Gastrocnemius medialis (tissue), 4 donors: ENCODE data around the gene SPIB. TPM values are rescaled to one million over a fixed set of nuclear protein-coding genes. Genes with fewer than 3 reads are reported as not detected.
"Not testable (repeated sequence)": the region's sequence is repeated elsewhere in the genome, so short reads cannot be mapped to it uniquely, and the experiment has no call there.

Source experiments
- ATAC-seq, 2 donors: fragments of 150-250 bp; one replicate each; pipeline ENCODE4 v1.9.1; 2016
- DNase-seq, 2 donors: peaks; one replicate each; pipeline ENCODE4 v3.0.0-alpha.2; 2019
- H3K27ac ChIP-seq, 4 donors: fragments of 200-600 bp; sonication (generic); 1 replicate in 1 of 4; 2 replicates in 3 of 4; pipeline ENCODE4 v1.5.1; 2016 to 2018; ENCODE audit warnings: mild to moderate bottlenecking in 2 of 4, moderate library complexity in 1 of 4
- H3K27me3 ChIP-seq, 3 donors: fragments of 200-600 bp; sonication (generic) in 2 of 3; 1 replicate in 1 of 3; 2 replicates in 2 of 3; pipeline versions ENCODE4 v1.5.1 to v1.6.0; 2016 to 2019; ENCODE audit warnings: mild to moderate bottlenecking in 1 of 3, moderate library complexity in 1 of 3
- H3K36me3 ChIP-seq, 2 donors: fragments of 200-600 bp; sonication (generic) in 1 of 2; one replicate each; pipeline ENCODE4 v1.5.1; 2017 to 2018
- H3K4me1 ChIP-seq, 2 donors: fragments of 200-600 bp; sonication (generic) in 1 of 2; one replicate each; pipeline ENCODE4 v1.5.1; 2016 to 2017; ENCODE audit warnings: mild to moderate bottlenecking in 2 of 2
- H3K4me3 ChIP-seq, 4 donors: fragments of 200-600 bp; sonication (generic) in 3 of 4; 1 replicate in 1 of 4; 2 replicates in 3 of 4; pipeline ENCODE4 v1.5.1; 2016 to 2019; ENCODE audit warnings: mild to moderate bottlenecking in 2 of 4
- H3K9me3 ChIP-seq, 3 donors: fragments of 200-600 bp; sonication (generic) in 2 of 3; 1 replicate in 1 of 3; 2 replicates in 2 of 3; pipeline ENCODE4 v1.5.1; 2016 to 2019
- CTCF ChIP-seq, 5 experiments: fragments of 450-650 bp in 3 of 5; fragments of 200-600 bp in 2 of 5; sonication (generic) in 2 of 5; IDR thresholded peaks in 4 of 5; conservative IDR thresholded peaks in 1 of 5; 1 replicate in 4 of 5; 2 replicates in 1 of 5; pipeline ENCODE4 v1.5.1; 2016 to 2019; ENCODE audit warnings: antibody characterized with exemption in 5 of 5, mild to moderate bottlenecking in 3 of 5, moderate library complexity in 3 of 5
- POLR2A ChIP-seq, 2 donors: fragments of 450-650 bp; IDR thresholded peaks; one replicate each; pipeline ENCODE4 v1.6.1; 2017; ENCODE audit warnings: antibody characterized with exemption in 2 of 2, mild to moderate bottlenecking in 2 of 2, moderate library complexity in 2 of 2
- in situ Hi-C, 4 donors: fragments of 200-750 bp; cut with MboI; loops; one replicate each; pipeline versions ENCODE4 v1.15.0 to v1.8.0; 2017; ENCODE audit warnings: low sequenced_read_pairs in 4 of 4
- intact Hi-C: fragments of 100-400 bp; cut with DNase I; formaldehyde crosslinking; loops from one replicate; pipeline ENCODE4 v1.15.1; 2023; ENCODE audit warnings: low total_unique reads
- total RNA-seq, 4 donors: library from RNA; depleted of rRNA; stranded (reverse); fragments of >200 nt; gene quantifications; one replicate each; pipeline versions ENCODE4 v1.1.0 to v1.2.3, GENCODE V29; 2016

SPIB gene
- total RNA-seq, 4 donors from 2014 or later, result 0.15 TPM; not detected in 3

GRCh38 chr19:50387176-50387867, 31.4 kb upstream of the SPIB start:
- no peak overlapping the region for H3K4me3 ChIP-seq
- ATAC-seq (no peak), DNase-seq (no peak)
- peaks cover 0 to 5% of the 10 kb centered on the region in 2 donors for H3K36me3 ChIP-seq
- H3K27ac ChIP-seq, result no peak overlapping the region
- H3K4me1 ChIP-seq, result peaks cover 8 to 14% of the 10 kb centered on the region in 2 donors
- in situ Hi-C loops, result no loop called here
- H3K9me3 ChIP-seq, result no peaks in the 10 kb centered on the region
- intact Hi-C loops, result no loop called here
- no peak for TF ChIP-seq POLR2A (IDR thresholded peaks at IDR 0.05)
- no peak for TF ChIP-seq CTCF (IDR thresholded peaks at IDR 0.05 in 4 of 5, conservative IDR thresholded peaks at IDR 0.05 in 1 of 5)
- H3K27me3 ChIP-seq, result no peaks in the 10 kb centered on the region

- intact Hi-C loops, result no loop called here
- Histone ChIP-seq H3K27me3 (no peaks in the 10 kb centered on the region), H3K4me3 (no peak overlapping the region), H3K4me1 (peaks cover 8 to 14% of the 10 kb centered on the region in 2 donors), H3K9me3 (no peaks in the 10 kb centered on the region), H3K27ac (no peak overlapping the region), H3K36me3 (no peaks in the 10 kb centered on the region)
- TF ChIP-seq CTCF (IDR thresholded peaks at IDR 0.05 in 4 of 5, conservative IDR thresholded peaks at IDR 0.05 in 1 of 5) (no peak), POLR2A (IDR thresholded peaks at IDR 0.05) (no peak)
- DNase-seq, result no peak
- ATAC-seq, result no peak
- in situ Hi-C loops, result no loop called here
Observed at GRCh38 chr19:50387868-50388245, 30.9 kb upstream of the SPIB start.

- H3K27ac ChIP-seq, ATAC-seq, H3K4me3 ChIP-seq, H3K27me3 ChIP-seq, in situ Hi-C loops, H3K36me3 ChIP-seq, DNase-seq, intact Hi-C loops, H3K9me3 ChIP-seq, H3K4me1 ChIP-seq: not testable (repeated sequence)
Observed at GRCh38 chr19:50390295-50390694, 28.4 kb upstream of the SPIB start.

- H3K27me3 ChIP-seq, in situ Hi-C loops, DNase-seq, H3K9me3 ChIP-seq, H3K27ac ChIP-seq, H3K4me3 ChIP-seq, H3K36me3 ChIP-seq, intact Hi-C loops, ATAC-seq, H3K4me1 ChIP-seq: not testable (repeated sequence)
Observed at GRCh38 chr19:50390952-50391351, 27.8 kb upstream of the SPIB start.

GRCh38 chr19:50392759-50393158, 26.0 kb upstream of the SPIB start:
- TF ChIP-seq POLR2A (IDR thresholded peaks at IDR 0.05), result no peak
- TF ChIP-seq CTCF (IDR thresholded peaks at IDR 0.05 in 4 of 5, conservative IDR thresholded peaks at IDR 0.05 in 1 of 5), result no peak
- Histone ChIP-seq H3K27ac (no peak overlapping the region), H3K4me1 (no peaks in the 10 kb centered on the region), H3K27me3 (no peaks in the 10 kb centered on the region), H3K36me3 (no peaks in the 10 kb centered on the region), H3K9me3 (no peaks in the 10 kb centered on the region), H3K4me3 (no peak overlapping the region)
- DNase-seq (no peak), ATAC-seq (no peak)
- in situ Hi-C loops, result no loop called here
- intact Hi-C loops, result no loop called here

GRCh38 chr19:50393589-50393988, 25.1 kb upstream of the SPIB start:
- H3K27me3 ChIP-seq, result no peaks in the 10 kb centered on the region
- DNase-seq (no peak), ATAC-seq (no peak)
- H3K36me3 ChIP-seq, result no peaks in the 10 kb centered on the region
- H3K4me1 ChIP-seq, result no peaks in the 10 kb centered on the region
- in situ Hi-C loops (no loop called here), intact Hi-C loops (no loop called here)
- no peaks in the 10 kb centered on the region for H3K9me3 ChIP-seq
- no peak overlapping the region for H3K27ac ChIP-seq
- H3K4me3 ChIP-seq, result no peak overlapping the region
- TF ChIP-seq CTCF (IDR thresholded peaks at IDR 0.05 in 4 of 5, conservative IDR thresholded peaks at IDR 0.05 in 1 of 5) (no peak), POLR2A (IDR thresholded peaks at IDR 0.05) (no peak)
